ENCODE data around the gene PKP3.

- TF ChIP-seq EZH2 (IDR thresholded peaks at IDR 0.05; ENCODE audit: borderline replicate concordance, low read depth, low read length), result no peak
- no peak for TF ChIP-seq CHAMP1 (IDR thresholded peaks at IDR 0.05)
- TF ChIP-seq SIRT6 (IDR thresholded peaks at IDR 0.05; ENCODE audit: low read depth, low read length), result no peak
- TF ChIP-seq DACH1 (IDR thresholded peaks at IDR 0.05; ENCODE audit: partially characterized antibody), result no peak
- no peak for TF ChIP-seq CTCF (IDR thresholded peaks at IDR 0.05 in 2 of 3, conservative IDR thresholded peaks at IDR 0.05 in 1 of 3; ENCODE audit: insufficient read depth in 2 of 3, low read depth in 1 of 3, low read length in 3 of 3)
- TF ChIP-seq SP2 (IDR thresholded peaks at IDR 0.05; ENCODE audit: extremely low read depth, low read depth, low read length, poor library complexity, severe bottlenecking), result no peak
- TF ChIP-seq ZBTB8A (IDR thresholded peaks at IDR 0.05; ENCODE audit: partially characterized antibody), result no peak
- TF ChIP-seq NCOA2 (IDR thresholded peaks at IDR 0.05; ENCODE audit: partially characterized antibody in 2 of 2), result no peak
- no peak for TF ChIP-seq ZNF354B (CRISPR knock-in tag; IDR thresholded peaks at IDR 0.05)
- no peak for TF ChIP-seq ZSCAN32 (CRISPR knock-in tag; IDR thresholded peaks at IDR 0.05)
- TF ChIP-seq RAD21 (CRISPR knock-in tag; conservative IDR thresholded peaks at IDR 0.05 in 1 of 2, IDR thresholded peaks at IDR 0.05 in 1 of 2), result no peak
- TF ChIP-seq AFF4 (CRISPR knock-in tag; IDR thresholded peaks at IDR 0.05), result no peak
These were observed 1.0 kb downstream of the PKP3 start for GRCh38 chr11:394858-395655.

Data from K562 (cell line).